ENCODE measurements around the gene WDR37. TPM values are rescaled to one million over a fixed set of nuclear protein-coding genes. Genes with fewer than 3 reads are reported as not detected.

Gene WDR37
- total and polyA plus RNA-seq, 2 experiments from 2014 or later = 13.7 to 16.5 TPM

DNA sequence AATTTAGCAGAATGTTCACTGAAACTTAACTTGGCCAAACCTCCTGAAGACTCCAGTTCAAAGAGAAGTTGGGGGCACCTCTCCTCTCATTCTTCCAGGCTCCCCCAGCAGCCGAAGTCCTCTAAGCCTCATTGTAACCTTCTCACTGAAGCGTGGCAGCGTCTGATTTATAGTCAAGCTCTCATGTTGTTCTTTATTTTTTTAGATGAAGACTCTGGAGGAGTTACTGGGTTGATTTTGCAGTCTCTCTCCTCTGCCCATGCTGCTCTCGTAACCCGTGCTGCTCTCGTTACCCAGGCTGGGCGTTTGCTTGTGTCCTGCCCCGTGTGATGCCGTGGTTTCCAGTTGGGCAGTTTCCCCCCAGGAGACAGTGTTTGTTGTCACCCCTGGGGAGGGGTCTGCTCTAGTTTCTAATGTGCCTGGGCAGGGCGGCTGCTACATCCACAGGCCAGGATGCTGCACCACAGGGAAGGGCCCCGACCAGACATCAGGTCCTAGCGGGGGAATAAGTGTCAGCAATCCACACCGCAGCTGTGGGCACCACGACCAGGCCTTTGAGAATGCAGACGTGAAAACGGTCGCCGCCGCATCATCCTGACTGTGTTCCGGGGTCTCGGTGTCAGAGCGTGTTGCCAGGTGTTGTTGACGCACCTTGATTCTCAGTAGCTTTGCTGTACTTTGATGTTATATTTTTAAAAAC, 65.2 kb downstream of the WDR37 start:
- no peak for DNase-seq
- Histone ChIP-seq H3K79me2 (ENCODE audit: insufficient read depth) (peaks cover 33% of the 10 kb centered on the region), H3K4me3 (no peak overlapping the region), H3K27ac (no peak overlapping the region), H3K4me1 (ENCODE audit: insufficient read depth) (no peaks in the 10 kb centered on the region), H4K20me1 (ENCODE audit: insufficient read depth) (no peaks in the 10 kb centered on the region), H3K4me2 (ENCODE audit: unreplicated experiment) (no peak overlapping the region), H2AFZ (no peak overlapping the region), H3F3A (ENCODE audit: insufficient read depth) (no peaks in the 10 kb centered on the region), H3K9ac (no peak overlapping the region), H3K36me3 (ENCODE audit: low read depth) (peaks cover 33% of the 10 kb centered on the region), H3K9me2 (ENCODE audit: insufficient read depth) (no peaks in the 10 kb centered on the region), H3K27me3 (replicated peaks; ENCODE audit: insufficient read depth) (no peaks in the 10 kb centered on the region), H3K9me3 (ENCODE audit: low read depth) (no peaks in the 10 kb centered on the region)
- in situ Hi-C loops (cut with MboI) = no loop called here
- 95 to 96% methylated on average over 23 of the region's 23 CpGs for WGBS, 2 experiments (ENCODE audit: low coverage in 1 of 2, low lambda C conversion rate in 2 of 2, missing lambda C conversion rate in 2 of 2)
- no peak for TF ChIP-seq EZH2phosphoT487 (IDR thresholded peaks at IDR 0.05; ENCODE audit: insufficient read depth, low read depth)
- TF ChIP-seq EZH2 (IDR thresholded peaks at IDR 0.05; ENCODE audit: insufficient read depth, poor library complexity, severe bottlenecking) = no peak

DNA sequence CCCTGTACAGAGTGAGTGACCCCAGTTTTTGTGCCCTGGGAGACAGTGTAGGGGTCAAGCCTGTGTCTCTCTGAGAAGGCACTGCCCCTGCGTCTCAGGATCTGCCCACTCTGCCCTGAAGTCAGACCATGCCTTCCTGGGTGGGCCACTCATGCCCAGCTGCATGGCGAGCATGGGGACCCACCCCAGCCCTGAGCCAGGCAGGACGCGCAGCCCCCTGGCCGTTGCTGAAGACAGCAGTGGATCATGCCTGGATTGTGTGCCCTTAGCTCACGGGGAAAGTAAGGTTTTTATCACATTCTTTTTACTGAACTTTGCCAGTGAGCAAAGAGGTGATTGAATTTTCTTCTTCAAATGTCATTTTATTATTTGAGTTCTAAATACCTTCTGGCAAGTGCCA, 66.2 kb downstream of the WDR37 start:
- H3K27me3 ChIP-seq (replicated peaks; ENCODE audit: insufficient read depth) = no peaks in the 10 kb centered on the region
- H3K4me1 ChIP-seq (ENCODE audit: insufficient read depth) = no peaks in the 10 kb centered on the region
- H3K9me2 ChIP-seq (ENCODE audit: insufficient read depth) = no peaks in the 10 kb centered on the region
- DNase-seq = no peak
- 77% methylated on average over 6 of the region's 6 CpGs for WGBS, 2 experiments (ENCODE audit: low coverage in 1 of 2, low lambda C conversion rate in 2 of 2, missing lambda C conversion rate in 2 of 2)
- H3K4me2 ChIP-seq (ENCODE audit: unreplicated experiment) = no peak overlapping the region
- H3K9ac ChIP-seq = no peak overlapping the region
- in situ Hi-C loops (cut with MboI) = no loop called here
- no peaks in the 10 kb centered on the region for H3F3A ChIP-seq (ENCODE audit: insufficient read depth)
- TF ChIP-seq EZH2phosphoT487 (IDR thresholded peaks at IDR 0.05; ENCODE audit: insufficient read depth, low read depth) = no peak
- TF ChIP-seq EZH2 (IDR thresholded peaks at IDR 0.05; ENCODE audit: insufficient read depth, poor library complexity, severe bottlenecking) = no peak
- H3K36me3 ChIP-seq (ENCODE audit: low read depth) = peaks cover 33% of the 10 kb centered on the region
- no peak overlapping the region for H3K4me3 ChIP-seq
- no peaks in the 10 kb centered on the region for H3K9me3 ChIP-seq (ENCODE audit: low read depth)
- no peak overlapping the region for H3K27ac ChIP-seq
- H4K20me1 ChIP-seq (ENCODE audit: insufficient read depth) = no peaks in the 10 kb centered on the region
- no peak overlapping the region for H2AFZ ChIP-seq
- peaks cover 25% of the 10 kb centered on the region for H3K79me2 ChIP-seq (ENCODE audit: insufficient read depth)

DNA sequence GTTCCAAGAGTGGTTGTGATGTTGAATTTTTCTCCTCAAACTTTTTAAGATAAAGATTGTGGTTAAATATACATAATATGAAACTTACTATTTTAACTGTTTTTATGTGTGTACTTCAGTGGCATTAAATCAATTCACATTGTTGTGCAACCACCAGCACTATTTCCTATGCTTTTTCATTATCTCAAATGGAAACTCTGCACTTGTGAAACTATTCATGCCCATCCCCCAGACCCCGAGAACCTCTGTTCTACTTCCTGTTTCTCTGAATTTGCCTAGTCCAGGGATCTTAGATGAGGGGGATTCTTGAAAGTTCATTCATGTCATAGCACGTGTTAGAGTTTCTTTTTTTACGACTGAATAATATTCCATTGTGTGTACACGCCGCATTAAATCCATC, 67.0 kb downstream of the WDR37 start:
- Histone ChIP-seq H3K4me2 (ENCODE audit: unreplicated experiment) (no peak overlapping the region), H3K27ac (no peak overlapping the region), H3F3A (ENCODE audit: insufficient read depth) (0 out of 2 replicates have a peak, but pooled peaks cover 1% of the 10 kb centered on the region), H3K36me3 (ENCODE audit: low read depth) (peaks cover 33% of the 10 kb centered on the region), H3K9me3 (ENCODE audit: low read depth) (no peaks in the 10 kb centered on the region), H3K27me3 (replicated peaks; ENCODE audit: insufficient read depth) (no peaks in the 10 kb centered on the region), H2AFZ (no peak overlapping the region), H3K9me2 (ENCODE audit: insufficient read depth) (no peaks in the 10 kb centered on the region), H4K20me1 (ENCODE audit: insufficient read depth) (no peaks in the 10 kb centered on the region), H3K79me2 (ENCODE audit: insufficient read depth) (peaks cover 23% of the 10 kb centered on the region), H3K9ac (no peak overlapping the region), H3K4me1 (ENCODE audit: insufficient read depth) (no peaks in the 10 kb centered on the region), H3K4me3 (no peak overlapping the region)
- no peak for DNase-seq
- in situ Hi-C loops (cut with MboI) = no loop called here
- TF ChIP-seq EZH2phosphoT487 (IDR thresholded peaks at IDR 0.05; ENCODE audit: insufficient read depth, low read depth) = no peak
- TF ChIP-seq EZH2 (IDR thresholded peaks at IDR 0.05; ENCODE audit: insufficient read depth, poor library complexity, severe bottlenecking) = no peak
- 98 to 99% methylated on average over 5 of the region's 5 CpGs for WGBS, 2 experiments (ENCODE audit: low coverage in 1 of 2, low lambda C conversion rate in 2 of 2, missing lambda C conversion rate in 2 of 2)

GRCh38 chr10:1123972-1124371, 67.8 kb downstream of the WDR37 start:
- H3F3A ChIP-seq (ENCODE audit: insufficient read depth) = 0 out of 2 replicates have a peak, but pooled peaks cover 3% of the 10 kb centered on the region
- peaks cover 29% of the 10 kb centered on the region for H3K36me3 ChIP-seq (ENCODE audit: low read depth)
- H3K4me2 ChIP-seq (ENCODE audit: unreplicated experiment) = no peak overlapping the region
- H3K9me2 ChIP-seq (ENCODE audit: insufficient read depth) = no peaks in the 10 kb centered on the region
- no peaks in the 10 kb centered on the region for H3K4me1 ChIP-seq (ENCODE audit: insufficient read depth)
- H2AFZ ChIP-seq = no peak overlapping the region
- H3K9me3 ChIP-seq (ENCODE audit: low read depth) = no peaks in the 10 kb centered on the region
- TF ChIP-seq EZH2phosphoT487 (IDR thresholded peaks at IDR 0.05; ENCODE audit: insufficient read depth, low read depth) (no peak), EZH2 (IDR thresholded peaks at IDR 0.05; ENCODE audit: insufficient read depth, poor library complexity, severe bottlenecking) (no peak)
- H3K9ac ChIP-seq = no peak overlapping the region
- peaks cover 23% of the 10 kb centered on the region for H3K79me2 ChIP-seq (ENCODE audit: insufficient read depth)
- H3K27me3 ChIP-seq (replicated peaks; ENCODE audit: insufficient read depth) = no peaks in the 10 kb centered on the region
- H3K4me3 ChIP-seq = no peak overlapping the region
- DNase-seq = no peak
- no peaks in the 10 kb centered on the region for H4K20me1 ChIP-seq (ENCODE audit: insufficient read depth)
- in situ Hi-C loops (cut with MboI) = no loop called here
- 96% methylated on average over 12 of the region's 12 CpGs for WGBS, 2 experiments (ENCODE audit: low coverage in 1 of 2, low lambda C conversion rate in 2 of 2, missing lambda C conversion rate in 2 of 2)
- no peak overlapping the region for H3K27ac ChIP-seq

All from GM23248 (cell line).